ENCODE measurements around the gene WDR73.

DNA sequence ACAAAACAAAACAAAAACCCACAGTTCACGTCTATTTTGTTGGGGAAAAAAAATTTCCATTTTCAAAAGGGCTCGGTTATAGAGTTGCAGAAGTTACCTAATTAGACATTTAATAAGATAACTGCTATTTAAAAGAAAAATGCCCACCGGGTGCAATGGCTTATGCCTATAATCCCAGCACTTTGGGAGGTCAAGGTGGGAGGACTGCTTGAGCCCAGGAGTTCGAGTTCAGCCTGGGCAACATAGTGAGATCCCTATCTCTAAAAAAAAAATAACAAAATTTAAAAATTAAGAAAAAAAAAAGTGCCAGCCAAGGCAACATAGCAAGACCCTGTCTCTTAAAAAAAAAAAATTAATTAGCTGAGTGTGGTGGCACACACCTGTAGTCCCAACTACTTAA lies 42.7 kb upstream of the WDR73 start:
- TF ChIP-seq SMC3 (IDR thresholded peaks at IDR 0.05) (no peak), CTCF (IDR thresholded peaks at IDR 0.05) (no peak), CEBPB (IDR thresholded peaks at IDR 0.05) (no peak), POLR2A (IDR thresholded peaks at IDR 0.05; ENCODE audit: low read length) (no peak)
